Esophagus squamous epithelium (tissue), 5 donors: ENCODE data around the gene RAB35. TPM values are rescaled to one million over a fixed set of nuclear protein-coding genes. Genes with fewer than 3 reads are reported as not detected.

Source experiments
- DNase-seq: peaks from one replicate; lab custom pipeline; 2025; lab: John Stamatoyannopoulos, UW
- H3K27ac ChIP-seq, 4 donors: fragments of 200-600 bp; sonication (generic); one replicate each; pipeline ENCODE4 v1.5.1; 2016 to 2019; ENCODE audit warnings: mild to moderate bottlenecking in 1 of 4
- H3K27me3 ChIP-seq, 4 donors: fragments of 200-600 bp; sonication (generic); 1 replicate in 3 of 4; 2 replicates in 1 of 4; pipeline versions ENCODE4 v1.5.1 to v1.6.0; 2017 to 2021; ENCODE audit warnings: antibody characterized with exemption in 1 of 4
- H3K36me3 ChIP-seq, 3 donors: fragments of 200-600 bp; sonication (generic); one replicate each; pipeline ENCODE4 v1.5.1; 2016 to 2019
- H3K4me1 ChIP-seq, 3 donors: fragments of 200-600 bp; sonication (generic); one replicate each; pipeline ENCODE4 v1.5.1; 2017 to 2019
- H3K4me3 ChIP-seq, 4 donors: fragments of 200-600 bp; sonication (generic); 1 replicate in 3 of 4; 2 replicates in 1 of 4; pipeline ENCODE4 v1.5.1; 2016 to 2019; ENCODE audit warnings: mild to moderate bottlenecking in 2 of 4, moderate library complexity in 1 of 4
- H3K9me3 ChIP-seq, 3 donors: fragments of 200-600 bp; sonication (generic); one replicate each; pipeline ENCODE4 v1.5.1; 2016 to 2019
- CTCF ChIP-seq, 6 experiments: fragments of 450-650 bp in 4 of 6; fragments of 200-600 bp in 2 of 6; sonication (generic) in 2 of 6; IDR thresholded peaks; one replicate each; pipeline ENCODE4 v1.5.1; 2016 to 2019; ENCODE audit warnings: antibody characterized with exemption in 6 of 6, mild to moderate bottlenecking in 4 of 6, moderate library complexity in 4 of 6
- POLR2A ChIP-seq, 4 donors: fragments of 450-650 bp; IDR thresholded peaks; one replicate each; pipeline ENCODE4 v1.6.1; 2017; ENCODE audit warnings: antibody characterized with exemption in 4 of 4, mild to moderate bottlenecking in 4 of 4, moderate library complexity in 3 of 4
- WGBS, 2 donors: methylation state at CpG; one replicate each; pipeline ENCODE4 v1.1.5; 2018; 5-methylcytosine and 5-hydroxymethylcytosine counted together
- intact Hi-C: fragments of 100-400 bp; cut with DNase I; formaldehyde crosslinking; loops from one replicate; pipeline ENCODE4 v1.15.0; 2022
- total RNA-seq, 4 donors: library from RNA; depleted of rRNA; stranded (reverse); fragments of >200 nt; gene quantifications; one replicate each; pipeline ENCODE4 v1.1.0, GENCODE V29; 2016
- donor health status: DM: yes; HTN: yes; CAD: no.

Gene RAB35
- total RNA-seq, 4 donors from 2014 or later = 25.8 to 38.9 (median 32.0) TPM

- no peaks in the 10 kb centered on the region for H3K9me3 ChIP-seq
- intact Hi-C loops = no loop called here
These were observed 23.8 kb downstream of the RAB35 start for GRCh38 chr12:120092551-120093335.

DNA sequence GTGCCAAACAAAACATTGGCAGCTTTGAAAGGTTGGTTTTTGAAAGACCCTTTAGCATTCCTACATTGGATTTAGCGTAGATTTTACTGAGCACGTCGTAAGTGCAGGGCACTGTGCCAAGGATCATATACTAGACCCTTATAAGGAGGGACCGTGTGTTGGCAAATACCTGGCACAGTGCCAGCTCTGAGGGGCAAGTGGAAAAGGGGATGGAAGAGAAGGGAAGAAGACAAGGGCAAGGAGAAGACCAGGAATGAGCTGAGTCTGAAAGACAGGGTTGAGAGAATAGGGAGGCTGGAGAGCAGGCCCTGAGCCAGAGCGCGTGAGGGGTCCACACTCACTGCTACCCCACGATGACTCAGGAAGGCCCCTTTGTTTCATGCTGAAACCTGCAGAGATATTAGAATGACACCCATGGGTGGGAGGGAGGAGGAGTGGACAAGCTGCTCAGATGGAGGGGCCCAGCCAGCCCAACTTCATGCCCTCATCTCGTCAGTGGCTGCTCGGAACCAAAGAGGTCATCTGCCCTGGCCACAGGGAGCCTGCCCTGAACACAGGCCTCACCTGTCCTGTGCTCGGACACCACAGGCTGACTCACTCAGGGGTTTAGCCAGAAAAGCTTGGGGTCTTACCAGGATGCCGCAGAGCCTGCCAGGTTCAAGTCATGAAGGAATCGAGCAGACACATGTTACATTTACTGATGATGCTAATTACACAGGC, 25.0 kb downstream of the RAB35 start:
- no peak overlapping the region for H3K27ac ChIP-seq
- H3K36me3 ChIP-seq = peaks cover 8 to 71% (median 13%) of the 10 kb centered on the region in 3 donors
- no peak overlapping the region for H3K4me3 ChIP-seq
- H3K4me1 ChIP-seq = peaks cover 3 to 28% (median 7%) of the 10 kb centered on the region in 3 donors
- no peak for DNase-seq
- no peaks in the 10 kb centered on the region for H3K9me3 ChIP-seq
- WGBS, 2 donors = 76% methylated on average over 11 to 12 of the region's 12 CpGs
- no peak for TF ChIP-seq POLR2A (IDR thresholded peaks at IDR 0.05)
- TF ChIP-seq CTCF (IDR thresholded peaks at IDR 0.05) = no peak
- intact Hi-C loops = no loop called here
- no peaks in the 10 kb centered on the region for H3K27me3 ChIP-seq

More at GRCh38 chr12:120092551-120093335, 23.8 kb downstream of the RAB35 start:
- no peak overlapping the region for H3K27ac ChIP-seq
- DNase-seq = no peak
- TF ChIP-seq CTCF (IDR thresholded peaks at IDR 0.05) (no peak), POLR2A (IDR thresholded peaks at IDR 0.05) (no peak)
- no peaks in the 10 kb centered on the region for H3K27me3 ChIP-seq
- peaks cover 0 to 16% (median under 1%) of the 10 kb centered on the region in 3 donors for H3K4me1 ChIP-seq
- H3K36me3 ChIP-seq = peaks cover 15 to 83% (median 20%) of the 10 kb centered on the region in 3 donors
- H3K4me3 ChIP-seq = no peak overlapping the region
- WGBS, 2 donors = 85 to 93% methylated on average over 5 to 18 of the region's 23 CpGs

DNA sequence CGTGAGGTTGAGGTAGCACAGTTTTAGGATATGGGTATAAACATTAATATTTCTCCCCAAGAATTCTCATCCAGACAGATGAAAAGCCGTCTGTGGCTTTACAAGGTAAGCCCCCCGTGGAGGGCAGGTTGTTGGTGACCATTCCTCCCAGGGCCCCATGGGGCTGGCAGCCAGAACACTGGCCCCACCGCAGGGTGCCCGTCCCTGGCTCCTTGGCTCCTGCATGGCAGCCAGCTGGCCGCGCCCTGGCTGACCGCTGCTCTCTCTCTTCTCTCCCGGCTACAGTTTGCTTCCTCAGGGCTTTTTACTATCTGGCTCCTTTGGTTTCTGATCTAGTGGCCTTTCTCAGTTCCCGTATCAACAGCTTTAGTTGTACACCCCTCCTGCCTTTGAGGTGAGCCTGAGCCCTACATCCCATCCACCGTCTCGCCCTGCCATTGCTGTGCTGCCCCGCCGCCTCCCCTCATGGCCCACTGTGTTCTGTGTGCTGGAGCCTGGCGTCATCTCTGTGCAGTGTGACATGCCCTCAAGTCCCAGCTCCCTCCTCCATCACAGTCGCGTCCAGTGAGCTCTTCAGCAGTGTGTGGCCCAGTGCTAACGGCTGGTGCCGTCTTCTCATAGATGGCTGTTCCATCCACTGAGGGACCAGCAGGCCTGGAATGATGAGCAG, 25.8 kb downstream of the RAB35 start:
- Histone ChIP-seq H3K36me3 (peaks cover 5 to 63% (median 6%) of the 10 kb centered on the region in 3 donors), H3K27me3 (no peaks in the 10 kb centered on the region), H3K4me3 (no peak overlapping the region), H3K4me1 (peaks cover 8 to 36% (median 12%) of the 10 kb centered on the region in 3 donors), H3K27ac (no peak overlapping the region), H3K9me3 (no peaks in the 10 kb centered on the region)
- intact Hi-C loops = no loop called here
- WGBS, 2 donors = 90 to 91% methylated on average over 15 to 17 of the region's 19 CpGs
- TF ChIP-seq CTCF (IDR thresholded peaks at IDR 0.05) (no peak), POLR2A (IDR thresholded peaks at IDR 0.05) (no peak)
- DNase-seq = no peak

- WGBS, 2 donors = 74 to 88% methylated on average over 3 of the region's 3 CpGs
- no peak for TF ChIP-seq CTCF (IDR thresholded peaks at IDR 0.05)
- no peak for TF ChIP-seq POLR2A (IDR thresholded peaks at IDR 0.05)
- no peak overlapping the region for H3K27ac ChIP-seq
- peaks cover 8 to 37% (median 12%) of the 10 kb centered on the region in 3 donors for H3K4me1 ChIP-seq
- no peaks in the 10 kb centered on the region for H3K27me3 ChIP-seq
- no peak overlapping the region for H3K4me3 ChIP-seq
- H3K36me3 ChIP-seq = peaks cover 5 to 58% (median 6%) of the 10 kb centered on the region in 3 donors
- no peak for DNase-seq
- H3K9me3 ChIP-seq = no peaks in the 10 kb centered on the region
- intact Hi-C loops = no loop called here
These were observed 26.3 kb downstream of the RAB35 start for GRCh38 chr12:120090206-120090605.
